Activated naive CD4-positive, alpha-beta T cell treated with anti-CD3 and anti-CD28 coated beads, Interleukin-2, amount 50 U/mL, for 16 hours (primary cell): Measurements from ENCODE around the gene ADO.

ENCODE experiments used
- DNase-seq: peaks from one replicate; pipeline ENCODE4 v3.0.0-alpha.2; 2020

The ADO gene

GRCh38 chr10:62794306-62794705, 10.2 kb upstream of the ADO start:
- no peak for DNase-seq

GRCh38 chr10:62795100-62795499, 9.4 kb upstream of the ADO start:
- DNase-seq: no peak

GRCh38 chr10:62795762-62796161, 8.8 kb upstream of the ADO start:
- DNase-seq: no peak

DNA sequence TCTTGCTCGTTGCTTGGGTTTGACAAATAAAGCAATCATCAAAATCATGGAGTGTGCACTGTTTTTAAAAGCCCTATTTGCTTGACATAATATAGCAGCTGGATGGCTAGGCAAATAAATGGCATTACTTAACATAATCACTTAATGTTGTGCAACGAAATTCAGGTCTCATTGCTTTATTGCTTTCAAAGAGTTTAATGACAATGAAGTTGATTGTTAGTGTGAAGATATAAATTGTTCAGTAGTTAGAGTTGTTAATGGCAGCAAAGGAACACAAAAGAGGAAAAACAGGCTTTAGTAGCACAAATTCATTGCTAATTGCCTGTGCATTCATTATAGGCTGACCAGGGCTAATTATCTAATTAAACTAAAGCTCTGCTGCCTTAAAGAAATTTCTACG, 7.6 kb upstream of the ADO start:
- no peak for DNase-seq

DNA sequence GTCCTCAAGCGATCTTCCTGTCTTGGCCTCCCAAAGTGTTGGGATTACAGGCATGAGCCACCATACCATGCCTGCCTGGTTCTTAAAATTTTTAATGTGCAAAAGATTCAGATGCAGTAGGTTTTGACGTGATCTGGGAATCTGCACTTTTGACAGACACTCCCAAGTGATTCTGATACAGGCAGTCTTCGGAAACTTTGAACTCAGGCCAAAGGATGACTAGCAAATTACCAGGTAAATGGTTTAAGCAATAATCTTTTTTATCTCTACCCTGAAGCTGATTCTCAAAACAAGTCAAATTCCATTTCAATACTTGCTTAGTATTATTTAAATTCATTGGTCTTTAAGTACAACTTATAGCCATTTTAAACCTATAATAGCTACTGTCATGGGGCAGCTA, 2.6 kb upstream of the ADO start:
- DNase-seq: no peak

DNA sequence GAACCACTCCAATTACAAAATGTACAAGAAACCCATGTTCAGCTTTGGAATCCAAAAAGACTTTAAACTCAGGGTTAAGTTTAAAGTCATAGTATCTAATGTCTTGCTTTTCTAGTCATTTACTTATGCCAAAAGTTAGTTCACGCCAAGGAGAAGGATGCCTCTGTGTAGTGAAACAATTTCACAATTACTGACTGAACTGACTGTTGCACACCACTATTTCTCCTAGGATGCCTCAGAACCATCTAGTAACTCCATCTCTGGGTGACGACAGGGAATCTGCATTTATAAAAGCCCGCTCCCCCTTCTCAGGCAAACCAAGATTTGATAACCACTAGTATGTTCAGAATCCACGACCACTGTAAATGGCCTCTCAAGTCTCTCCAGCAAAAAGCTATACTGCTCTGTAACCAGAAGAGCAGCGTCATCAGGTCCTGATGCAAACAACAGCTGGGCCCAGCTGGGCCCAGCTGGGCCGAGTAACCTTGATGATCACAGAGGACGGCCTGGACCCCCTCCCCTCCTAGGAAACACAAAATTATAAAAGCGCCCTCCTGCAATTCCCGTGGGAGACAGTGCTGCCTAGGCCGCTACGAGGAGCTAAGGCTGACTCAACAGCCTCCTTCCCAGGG, 680 bp upstream of the ADO start:
- DNase-seq: no peak

DNA sequence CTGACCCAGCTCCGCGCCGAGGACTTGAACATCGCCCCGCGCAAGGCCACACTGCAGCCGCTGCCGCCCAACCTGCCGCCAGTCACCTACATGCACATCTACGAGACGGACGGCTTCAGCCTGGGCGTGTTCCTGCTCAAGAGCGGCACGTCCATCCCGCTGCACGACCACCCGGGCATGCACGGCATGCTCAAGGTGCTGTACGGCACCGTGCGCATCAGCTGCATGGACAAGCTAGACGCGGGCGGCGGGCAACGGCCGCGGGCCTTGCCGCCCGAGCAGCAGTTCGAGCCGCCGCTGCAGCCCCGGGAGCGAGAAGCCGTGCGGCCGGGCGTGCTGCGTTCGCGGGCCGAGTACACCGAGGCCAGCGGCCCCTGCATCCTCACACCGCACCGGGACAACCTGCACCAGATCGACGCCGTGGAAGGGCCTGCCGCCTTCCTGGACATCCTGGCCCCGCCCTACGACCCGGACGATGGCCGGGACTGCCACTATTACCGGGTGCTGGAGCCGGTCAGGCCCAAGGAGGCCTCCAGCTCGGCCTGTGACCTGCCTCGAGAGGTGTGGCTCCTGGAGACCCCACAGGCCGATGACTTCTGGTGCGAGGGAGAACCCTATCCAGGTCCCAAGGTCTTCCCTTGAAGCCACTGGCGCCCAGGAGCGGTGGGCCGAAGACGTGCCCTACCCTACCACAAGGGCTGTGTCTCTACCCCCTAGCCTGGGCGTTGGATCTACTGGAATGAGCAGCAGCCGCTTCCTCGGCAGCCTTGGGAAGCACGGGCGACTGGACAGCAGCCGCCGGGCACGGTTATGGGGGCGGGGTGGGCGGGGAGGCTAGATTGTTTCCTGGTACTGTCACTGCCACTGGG, 945 bp downstream of the ADO start:
- peak; percentile 18 for DNase-seq

DNA sequence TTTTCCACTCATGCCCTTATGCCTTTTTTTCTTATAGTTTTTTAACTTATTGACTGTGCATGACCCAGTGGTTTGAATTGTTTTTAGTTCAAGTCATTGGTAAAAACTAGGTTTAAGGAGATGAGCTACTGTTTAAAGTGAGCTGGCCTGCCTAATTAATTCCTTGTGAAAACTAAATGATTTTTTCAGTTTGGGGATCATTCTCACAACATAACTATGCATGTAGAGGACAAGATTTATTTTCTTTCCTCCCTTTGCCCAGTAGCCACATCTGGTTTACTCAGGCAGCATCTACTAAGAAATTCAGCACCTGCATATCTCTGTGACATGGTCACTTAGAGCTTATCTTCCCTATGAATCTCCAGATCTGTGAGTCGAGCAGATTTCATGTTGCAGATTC, 1.7 kb downstream of the ADO start:
- DNase-seq: no peak

GRCh38 chr10:62810156-62810902, 5.8 kb downstream of the ADO start:
- DNase-seq: no peak

GRCh38 chr10:62811159-62811875, 6.8 kb downstream of the ADO start:
- peak; percentile 73 for DNase-seq

DNA sequence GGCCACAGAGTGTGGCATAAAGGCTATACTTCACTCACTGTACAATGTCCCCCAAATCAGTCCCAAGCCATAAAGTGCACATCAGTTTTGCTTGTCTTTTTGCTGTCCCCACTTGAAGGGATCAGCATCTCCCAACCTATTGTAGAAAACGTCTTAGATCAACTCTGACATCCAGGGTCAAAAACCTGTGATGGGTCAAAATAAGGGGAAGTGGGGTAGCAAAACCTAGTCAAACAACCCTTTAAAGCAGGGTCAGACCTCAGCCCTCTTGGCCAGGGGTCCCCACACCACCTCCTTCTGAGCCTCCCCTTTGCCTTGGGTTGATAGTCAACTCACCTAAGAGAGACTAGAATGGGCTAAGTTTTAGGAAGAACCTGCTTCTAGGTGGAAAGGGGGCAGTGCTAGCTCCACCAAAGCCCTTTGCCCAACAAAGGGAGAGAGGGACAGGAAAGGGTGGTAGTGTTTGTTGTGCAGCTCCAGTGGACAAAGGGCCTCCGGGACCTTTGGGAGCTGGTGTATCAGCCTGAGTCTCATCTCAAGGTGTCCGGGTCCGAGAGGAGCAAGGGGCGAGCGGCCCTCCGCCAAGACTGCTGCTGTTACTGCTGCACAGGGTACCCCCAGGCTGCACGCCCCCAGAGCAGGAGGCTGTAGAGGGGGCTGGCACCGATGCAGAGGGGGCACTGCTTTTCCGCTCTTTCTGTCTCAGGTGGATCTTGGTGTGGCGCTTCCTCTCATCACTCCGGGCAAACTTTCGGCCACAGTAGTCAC, 8.3 kb downstream of the ADO start:
- no peak for DNase-seq

GRCh38 chr10:62813453-62813852, 8.9 kb downstream of the ADO start:
- peak; percentile 17 for DNase-seq

DNA sequence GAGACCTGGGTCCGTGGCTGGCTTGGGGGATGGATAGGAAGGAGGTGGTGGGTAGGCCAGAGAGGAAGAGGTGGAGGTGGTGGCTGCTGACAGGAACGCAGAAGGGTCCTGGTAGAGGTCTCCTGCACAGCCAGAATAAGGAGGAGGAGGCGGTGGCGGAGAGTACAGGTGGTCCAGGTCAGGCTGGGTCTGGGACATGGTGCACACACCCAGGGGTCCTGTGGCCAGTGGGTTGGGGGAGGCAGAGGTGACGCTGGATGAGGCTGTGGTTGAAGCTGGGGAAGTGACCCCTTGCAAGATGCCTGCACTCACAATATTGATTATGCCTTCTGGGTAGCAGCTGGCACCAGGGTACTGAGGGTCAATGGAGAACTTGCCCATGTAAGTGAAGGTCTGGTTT, 9.5 kb downstream of the ADO start:
- no peak for DNase-seq

GRCh38 chr10:62814756-62815380, 10.3 kb downstream of the ADO start:
- peak; percentile 22 for DNase-seq

- peak; percentile 39 for DNase-seq
These were observed 11.0 kb downstream of the ADO start for GRCh38 chr10:62815381-62816075.

DNA sequence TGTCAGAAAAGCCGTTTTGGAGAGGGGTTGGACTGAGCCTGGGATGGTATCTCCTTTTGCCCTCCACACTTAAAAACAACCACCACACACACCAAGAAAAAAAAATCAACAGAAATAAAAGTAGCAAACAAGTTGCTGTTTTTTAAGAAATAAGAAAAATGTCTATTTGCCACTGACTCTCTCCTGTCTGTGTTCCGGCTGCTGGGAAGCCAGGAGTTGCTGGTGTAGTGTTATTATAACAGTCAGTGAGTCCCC, 11.5 kb downstream of the ADO start:
- DNase-seq: no peak

- peak; percentile 96 for DNase-seq
These were observed 12.0 kb downstream of the ADO start, which contains the start of gene EGR2 for GRCh38 chr10:62816331-62817120. Gene EGR2 (minus strand): TSS chr10:62816366. CDS start chr10:62816029, 337 bp downstream.

- peak; percentile 65 for DNase-seq
These were observed 12.7 kb downstream of the ADO start for GRCh38 chr10:62817121-62817765.

DNA sequence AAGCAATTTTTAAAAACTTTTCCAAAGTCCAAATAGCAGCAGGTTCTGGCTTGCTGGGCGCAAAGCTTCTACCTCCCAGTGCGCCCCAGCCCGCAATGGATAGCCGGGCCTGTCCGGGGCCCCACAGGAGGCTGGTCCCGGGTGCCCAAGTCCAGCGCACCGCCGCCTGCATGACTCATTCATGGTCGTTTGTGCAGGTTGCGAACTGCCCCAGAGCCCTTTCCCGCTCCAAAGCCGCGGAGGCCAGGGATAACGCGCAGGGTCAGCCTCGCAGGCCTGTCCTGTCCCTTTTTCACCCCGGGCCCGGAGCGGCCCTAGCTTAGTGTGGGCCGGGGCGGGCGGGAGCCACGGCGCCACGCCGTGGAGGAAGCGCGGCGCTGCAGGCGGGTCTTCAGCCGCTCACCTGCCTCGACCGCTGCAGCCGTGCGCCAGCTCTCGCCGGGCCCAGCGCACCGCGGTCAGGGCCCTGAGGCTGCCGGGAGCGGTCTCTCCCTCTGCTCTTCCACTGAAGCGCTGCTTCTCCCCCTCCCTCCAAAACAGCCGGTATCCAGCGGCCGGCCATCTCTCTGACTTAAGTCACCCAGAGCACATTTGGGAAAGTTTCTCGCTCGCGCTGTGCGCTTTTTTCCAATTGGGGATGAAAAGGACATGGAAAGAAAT, 13.4 kb downstream of the ADO start:
- peak; percentile 75 for DNase-seq
